Nasal cavity respiratory epithelium epithelial cell of viscerocranial mucosa (primary cell): Measurements from ENCODE around the gene PHETA2. TPM values are rescaled to one million over a fixed set of nuclear protein-coding genes. Genes with fewer than 3 reads are reported as not detected.

ENCODE experiments used
- total RNA-seq: library from RNA; depleted of rRNA; stranded (reverse); fragments of >200 nt; gene quantifications from 2 replicates; pipeline ENCODE4 v1.2.3, GENCODE V29; 2014

Gene PHETA2
- total RNA-seq: 2.0 and 2.1 TPM in 2 replicates

GRCh38 chr22:42074132-42074811 lies at the start of gene PHETA2:
PHETA2 (plus strand) TSS chr22:42074248; CDS start chr22:42077294, 3,046 bp downstream.

GRCh38 chr22:42070517-42071422 lies 3.3 kb upstream of the PHETA2 start, which contains the start of gene NAGA:
NAGA (minus strand) TSS chr22:42070812; CDS start chr22:42070297, 515 bp downstream.

GRCh38 chr22:42079319-42080251 lies 5.5 kb downstream of the PHETA2 start, which contains the start of gene SMDT1:
SMDT1 (plus strand) TSS chr22:42079700; CDS start chr22:42079769, 69 bp downstream.

GRCh38 chr22:42090596-42091454 lies 16.8 kb downstream of the PHETA2 start, which contains the start of gene NDUFA6:
NDUFA6 (minus strand) TSS chr22:42090772; CDS start chr22:42090744, 28 bp downstream.

Other genes with a start within 250 kb of the PHETA2 start
- 66.3 and 178 TPM in 2 replicates for gene SREBF2, start 241.1 kb upstream of the PHETA2 start, total RNA-seq
- gene SHISA8, start 159.2 kb upstream of the PHETA2 start, total RNA-seq: not detected in 2 replicates
- under 0.01 and 0.14 TPM in 2 replicates for gene TNFRSF13C, start 147.4 kb upstream of the PHETA2 start, total RNA-seq
- 1.2 and 1.7 TPM in 2 replicates for gene CENPM, start 127.1 kb upstream of the PHETA2 start, total RNA-seq
- 0.21 TPM in 1 of 2 replicates, not detected in the other for gene SEPTIN3, start 104.8 kb upstream of the PHETA2 start, total RNA-seq
- gene WBP2NL, start 75.5 kb upstream of the PHETA2 start, total RNA-seq: 0.34 and 0.57 TPM in 2 replicates
- gene NAGA, start 3.4 kb upstream of the PHETA2 start, total RNA-seq: 12.3 and 26.7 TPM in 2 replicates
- 6.8 TPM in 2 replicates for gene SMDT1, start 5.5 kb downstream of the PHETA2 start, total RNA-seq
- gene NDUFA6, start 16.5 kb downstream of the PHETA2 start, total RNA-seq: 35.9 and 50.5 TPM in 2 replicates
- 0.34 and 1.8 TPM in 2 replicates for gene CYP2D6, start 56.6 kb downstream of the PHETA2 start, total RNA-seq
- gene TCF20, start 196.4 kb downstream of the PHETA2 start, total RNA-seq: 48.2 and 69.4 TPM in 2 replicates